ENCODE measurements around the gene UGT2B15.
"Not testable (repeated sequence)": the region's sequence is repeated elsewhere in the genome, so short reads cannot be mapped to it uniquely, and the experiment has no call there.

Gene UGT2B15

GRCh38 chr4:68673143-68673542 lies 2.7 kb upstream of the UGT2B15 start:
- POLR2A ChIA-PET = no interaction called here
- TF ChIP-seq PKNOX1 (IDR thresholded peaks at IDR 0.05) = no peak
- TF ChIP-seq SUZ12 (IDR thresholded peaks at IDR 0.05) = no peak
- TF ChIP-seq CTBP1 (IDR thresholded peaks at IDR 0.05; ENCODE audit: borderline replicate concordance) = no peak
- TF ChIP-seq FOXK2 (IDR thresholded peaks at IDR 0.05) = no peak
- no peak for TF ChIP-seq SP1 (IDR thresholded peaks at IDR 0.05)
- no peak for TF ChIP-seq FOXM1 (IDR thresholded peaks at IDR 0.05; ENCODE audit: borderline replicate concordance)
- no peak for TF ChIP-seq LEF1 (IDR thresholded peaks at IDR 0.05; ENCODE audit: borderline replicate concordance)
- no peak for TF ChIP-seq HDGF (IDR thresholded peaks at IDR 0.05; ENCODE audit: borderline replicate concordance)
- no peak for TF ChIP-seq L3MBTL2 (conservative IDR thresholded peaks at IDR 0.05)
- no peak for TF ChIP-seq ZNF384 (IDR thresholded peaks at IDR 0.05)
- no peak for TF ChIP-seq ELF4 (IDR thresholded peaks at IDR 0.05)
- no peak for TF ChIP-seq NFRKB (IDR thresholded peaks at IDR 0.05)
- CTCF ChIA-PET = no interaction called here
- no peak for DNase-seq (ENCODE audit: extremely low spot score)

GRCh38 chr4:68671217-68671616 lies 765 bp upstream of the UGT2B15 start:
- CTCF ChIA-PET; DNase-seq (ENCODE audit: extremely low spot score); POLR2A ChIA-PET: not testable (repeated sequence)

- POLR2A ChIA-PET; CTCF ChIA-PET; DNase-seq (ENCODE audit: extremely low spot score): not testable (repeated sequence)
These were observed 1.8 kb downstream of the UGT2B15 start for GRCh38 chr4:68668537-68669163.

GRCh38 chr4:68667551-68667950 lies 2.9 kb downstream of the UGT2B15 start:
- DNase-seq (ENCODE audit: extremely low spot score); CTCF ChIA-PET; POLR2A ChIA-PET: not testable (repeated sequence)

GRCh38 chr4:68664721-68665120 lies 5.7 kb downstream of the UGT2B15 start:
- CTCF ChIA-PET; POLR2A ChIA-PET; DNase-seq (ENCODE audit: extremely low spot score): not testable (repeated sequence)

- POLR2A ChIA-PET, CTCF ChIA-PET: not testable (repeated sequence)
These were observed 7.4 kb downstream of the UGT2B15 start for GRCh38 chr4:68662836-68663574.

GRCh38 chr4:68658672-68659071 lies 11.8 kb downstream of the UGT2B15 start:
- ChIA-PET POLR2A (no interaction called here), CTCF (no interaction called here)
- TF ChIP-seq NFRKB (IDR thresholded peaks at IDR 0.05) (no peak), ZNF384 (IDR thresholded peaks at IDR 0.05) (no peak), SP1 (IDR thresholded peaks at IDR 0.05) (no peak), FOXK2 (IDR thresholded peaks at IDR 0.05) (no peak), BHLHE40 (IDR thresholded peaks at IDR 0.05; ENCODE audit: borderline replicate concordance) (no peak), ARNT (IDR thresholded peaks at IDR 0.05) (no peak), FOXM1 (IDR thresholded peaks at IDR 0.05; ENCODE audit: borderline replicate concordance) (no peak)
- DNase-seq (ENCODE audit: extremely low spot score) = no peak

More at GRCh38 chr4:68662836-68663574, 7.4 kb downstream of the UGT2B15 start:
- not testable (repeated sequence) for DNase-seq (ENCODE audit: extremely low spot score)

GRCh38 chr4:68657022-68657594 lies 13.3 kb downstream of the UGT2B15 start:
- POLR2A ChIA-PET; CTCF ChIA-PET; DNase-seq (ENCODE audit: extremely low spot score): not testable (repeated sequence)

- POLR2A ChIA-PET; CTCF ChIA-PET; DNase-seq (ENCODE audit: extremely low spot score): not testable (repeated sequence)
These were observed 13.9 kb downstream of the UGT2B15 start for GRCh38 chr4:68656445-68656973.
